Subcutaneous abdominal adipose tissue (tissue), 5 donors: ENCODE data around the gene KIAA1958.

Experiments used
- H3K27ac ChIP-seq: one replicate; pipeline ENCODE4 v1.7.0; 2013; ENCODE audit warnings: low read depth, mild to moderate bottlenecking, inconsistent platforms, low read length, moderate library complexity
- H3K27me3 ChIP-seq, 5 donors: one replicate each; pipeline ENCODE4 v1.7.0; 2013; ENCODE audit warnings: low read length in 5 of 5, inconsistent platforms in 1 of 5; ENCODE audit not compliant: control insufficient read depth in 5 of 5, insufficient read depth in 4 of 5
- H3K36me3 ChIP-seq, 5 donors: one replicate each; pipeline ENCODE4 v1.7.0; 2013; ENCODE audit warnings: low read length in 5 of 5; ENCODE audit not compliant: control insufficient read depth in 5 of 5, insufficient read depth in 5 of 5
- H3K4me1 ChIP-seq, 5 donors: one replicate each; pipeline ENCODE4 v1.7.0; 2013; ENCODE audit warnings: low read length in 5 of 5, mild to moderate bottlenecking in 3 of 5, moderate library complexity in 1 of 5; ENCODE audit not compliant: control insufficient read depth in 5 of 5, insufficient read depth in 5 of 5
- H3K4me3 ChIP-seq, 5 donors: one replicate each; pipeline ENCODE4 v1.7.0; 2013; ENCODE audit warnings: low read length in 5 of 5, low read depth in 1 of 5
- H3K9ac ChIP-seq, 5 donors: one replicate each; pipeline ENCODE4 v1.7.0; 2013; ENCODE audit warnings: low read length in 5 of 5, mild to moderate bottlenecking in 4 of 5, moderate library complexity in 3 of 5
- H3K9me3 ChIP-seq, 5 donors: one replicate each; pipeline ENCODE4 v1.7.0; 2013; ENCODE audit warnings: low read length in 5 of 5; ENCODE audit not compliant: control insufficient read depth in 5 of 5
- donor health status: healthy.
- donor health status: healthy.
- donor health status: healthy.
- donor health status: healthy.
- donor health status: healthy.

The KIAA1958 gene, protein sequence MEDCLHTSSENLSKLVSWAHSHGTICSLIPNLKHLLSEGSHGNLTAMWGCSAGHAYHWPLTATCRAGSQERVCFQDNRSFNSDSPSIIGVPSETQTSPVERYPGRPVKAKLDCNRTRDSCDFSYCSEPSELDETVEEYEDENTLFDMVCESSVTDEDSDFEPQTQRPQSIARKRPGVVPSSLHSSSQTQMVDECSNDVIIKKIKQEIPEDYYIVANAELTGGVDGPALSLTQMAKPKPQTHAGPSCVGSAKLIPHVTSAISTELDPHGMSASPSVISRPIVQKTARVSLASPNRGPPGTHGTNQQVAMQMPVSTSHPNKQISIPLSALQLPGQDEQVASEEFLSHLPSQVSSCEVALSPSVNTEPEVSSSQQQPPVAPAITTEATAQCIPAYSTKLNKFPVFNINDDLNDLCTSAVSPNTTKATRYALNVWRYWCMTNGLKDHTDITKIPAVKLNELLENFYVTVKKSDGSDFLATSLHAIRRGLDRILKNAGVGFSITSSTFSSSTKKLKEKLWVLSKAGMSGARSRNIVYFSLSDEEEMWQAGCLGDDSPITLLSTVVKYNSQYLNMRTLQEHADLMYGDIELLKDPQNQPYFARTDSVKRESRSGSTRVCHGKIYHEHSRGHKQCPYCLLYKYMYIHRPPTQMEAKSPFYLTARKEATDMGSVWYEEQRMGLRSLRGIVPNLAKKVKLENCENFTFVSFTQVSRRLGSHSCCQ

DNA sequence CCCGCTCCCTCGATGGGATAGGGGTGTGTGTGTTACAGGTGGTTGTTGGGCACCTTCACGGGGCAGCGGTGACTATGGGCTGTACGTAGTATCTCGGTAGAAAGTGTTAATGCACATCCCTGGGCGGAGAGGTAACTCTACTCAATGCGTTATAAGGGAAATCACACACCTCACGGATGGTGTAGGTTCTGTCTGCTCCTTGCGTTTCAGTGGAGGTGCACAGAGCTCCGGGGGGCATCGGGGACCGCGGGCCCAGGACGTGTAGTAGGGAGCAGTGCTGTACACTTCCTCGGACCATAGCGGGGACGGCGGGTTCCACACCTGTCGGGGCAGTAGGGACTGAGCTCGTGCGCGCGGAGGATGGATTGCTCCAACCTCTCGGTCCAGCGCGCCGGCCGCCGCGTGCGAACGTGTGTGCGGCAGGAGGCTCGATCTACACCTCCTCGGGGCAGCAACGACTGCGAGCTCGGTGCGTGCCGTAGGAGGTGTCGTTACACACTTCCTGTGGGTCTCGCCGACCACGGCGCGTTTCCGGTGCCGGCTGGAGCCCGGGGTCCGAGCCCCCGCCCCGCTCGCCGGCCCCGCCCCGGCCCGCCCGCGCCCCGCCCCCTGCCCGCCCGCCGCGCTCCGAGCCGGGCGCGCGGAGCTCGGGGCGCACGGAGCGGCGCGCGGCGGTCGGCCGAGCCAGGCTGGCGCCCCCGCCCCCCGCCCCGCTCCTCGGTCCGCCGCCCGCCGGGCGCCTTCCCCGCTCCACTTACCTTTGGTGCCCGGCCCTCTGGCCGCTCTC, at the start of gene KIAA1958:
TSS of gene KIAA1958 (plus strand) at position 607 of the 787 bp plus-strand sequence. CDS start 87,254 bp downstream, outside the sequence.
- Histone ChIP-seq H3K27me3 (no peaks in the 10 kb centered on the region), H3K4me3 (peak within 1 kb of the TSS; percentile 73 to 93 (median 81)), H3K27ac (no peak within 1 kb of the TSS), H3K9me3 (no peaks in the 10 kb centered on the region), H3K36me3 (no peaks in the 10 kb centered on the region), H3K4me1 (peaks cover 0 to 17% (median 15%) of the 10 kb centered on the region in 5 donors), H3K9ac (peak within 1 kb of the TSS in 4 of 5 donors; percentile 62 to 75 (median 66))

DNA sequence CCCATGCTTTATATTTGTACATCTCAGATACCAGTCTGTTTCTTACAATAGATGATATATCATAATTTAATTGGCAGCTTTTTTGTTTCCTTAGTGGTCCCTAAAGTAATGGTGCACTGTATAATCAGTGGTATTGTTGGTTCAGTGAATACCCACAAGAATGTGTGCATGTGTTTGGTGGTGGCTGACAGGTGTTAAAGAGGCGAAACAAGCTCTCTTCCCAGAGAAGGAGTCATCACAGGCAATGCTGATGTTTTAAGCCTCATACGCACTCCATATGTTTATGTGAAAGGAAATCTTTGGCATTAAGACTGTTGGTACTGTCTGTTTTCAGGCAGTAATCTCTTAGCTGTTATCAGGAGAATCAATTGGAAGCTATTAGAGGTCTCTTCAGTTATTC, 49.2 kb upstream of the KIAA1958 start:
- Histone ChIP-seq H3K9ac (no peak overlapping the region), H3K9me3 (no peaks in the 10 kb centered on the region), H3K27ac (no peak overlapping the region), H3K4me1 (peaks cover 0 to 15% (median 12%) of the 10 kb centered on the region in 5 donors), H3K36me3 (peaks cover 12 to 50% (median 20%) of the 10 kb centered on the region in 5 donors), H3K27me3 (no peaks in the 10 kb centered on the region), H3K4me3 (no peak overlapping the region)

DNA sequence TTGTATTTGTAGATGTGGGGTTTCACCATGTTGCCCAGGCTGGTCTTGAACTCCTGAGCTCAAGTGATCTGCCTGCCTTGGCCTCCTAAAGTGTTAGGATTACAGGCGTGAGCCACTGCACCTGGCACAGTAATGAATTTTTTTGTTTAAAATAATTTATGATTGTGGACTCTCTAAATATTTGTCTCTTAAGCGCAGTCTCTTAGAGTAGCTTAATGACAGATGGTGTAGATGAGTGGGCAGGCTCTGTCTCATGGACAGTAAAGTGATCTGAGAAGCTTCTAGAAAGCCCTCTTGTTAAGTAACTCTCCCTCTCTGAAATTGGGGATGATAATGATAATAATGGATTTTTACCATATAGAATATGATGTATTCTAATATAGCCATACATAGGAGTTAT, 47.5 kb upstream of the KIAA1958 start:
- H3K36me3 ChIP-seq: peaks cover 12 to 50% (median 22%) of the 10 kb centered on the region in 5 donors
- no peaks in the 10 kb centered on the region for H3K9me3 ChIP-seq
- no peak overlapping the region for H3K4me3 ChIP-seq
- H3K27me3 ChIP-seq: no peaks in the 10 kb centered on the region
- no peak overlapping the region for H3K27ac ChIP-seq
- no peak overlapping the region for H3K9ac ChIP-seq
- H3K4me1 ChIP-seq: peaks cover 0 to 1% (median 0%) of the 10 kb centered on the region in 5 donors

DNA sequence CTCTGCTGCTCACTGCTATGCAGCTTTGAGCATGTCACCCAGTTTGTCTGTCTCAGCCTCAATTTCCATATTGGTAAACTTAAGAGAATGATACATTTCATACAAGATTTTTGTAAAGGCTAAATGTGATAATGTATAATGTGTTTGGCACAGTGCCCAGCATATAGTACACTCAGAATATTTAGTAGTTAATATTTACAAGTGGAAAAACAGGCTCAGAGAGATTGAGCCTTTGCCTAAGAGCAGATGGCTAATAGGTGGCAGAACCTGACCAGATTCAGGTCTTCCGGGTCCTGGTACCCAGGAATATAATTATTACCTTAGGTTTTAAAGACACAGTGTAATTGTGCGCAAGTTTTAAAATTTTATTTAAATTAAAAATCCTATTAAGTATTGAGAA, 46.8 kb upstream of the KIAA1958 start:
- Histone ChIP-seq H3K27me3 (no peaks in the 10 kb centered on the region), H3K9ac (no peak overlapping the region), H3K9me3 (no peaks in the 10 kb centered on the region), H3K4me3 (no peak overlapping the region), H3K4me1 (no peaks in the 10 kb centered on the region), H3K36me3 (peaks cover 11 to 55% (median 22%) of the 10 kb centered on the region in 5 donors), H3K27ac (no peak overlapping the region)

DNA sequence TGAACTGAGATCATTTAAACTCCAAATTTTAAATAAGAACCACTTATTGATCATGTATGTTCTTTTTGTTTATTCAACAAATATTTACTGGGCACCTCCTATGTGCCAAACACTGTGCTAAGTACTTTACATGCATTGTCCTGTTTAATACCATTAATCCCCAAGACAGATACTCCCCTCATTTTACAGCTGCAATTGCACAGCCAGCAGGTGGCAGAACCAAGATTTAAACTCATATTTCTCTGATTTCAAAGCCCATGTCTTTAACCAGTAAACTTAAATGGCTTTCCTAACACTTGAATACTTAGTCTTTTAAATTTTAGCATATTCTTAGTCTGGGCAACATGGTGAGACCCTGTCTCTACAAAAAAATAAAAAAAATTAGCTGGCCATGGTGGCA, 43.4 kb upstream of the KIAA1958 start:
- no peaks in the 10 kb centered on the region for H3K27me3 ChIP-seq
- peaks cover 23 to 55% (median 29%) of the 10 kb centered on the region in 5 donors for H3K36me3 ChIP-seq

DNA sequence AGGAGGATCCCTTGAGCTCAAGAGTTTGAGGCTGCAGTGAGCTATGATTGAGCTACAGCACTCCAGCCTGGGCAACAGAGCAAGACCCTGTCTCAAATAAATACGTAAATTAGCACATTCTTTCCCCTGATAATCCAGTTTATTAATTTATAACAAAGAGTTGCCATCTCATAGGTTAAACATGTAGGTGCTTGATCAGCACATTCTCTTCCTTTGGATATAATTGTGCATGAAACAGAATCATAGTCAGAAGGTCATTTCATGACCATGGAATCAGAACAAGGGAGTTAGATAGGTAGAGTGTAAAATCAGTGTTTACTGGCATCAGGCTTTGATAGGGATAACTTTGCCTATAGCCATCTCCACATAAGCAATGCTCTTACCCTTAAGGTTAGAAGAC, 43.0 kb upstream of the KIAA1958 start:
- H3K36me3 ChIP-seq: peaks cover 23 to 52% (median 29%) of the 10 kb centered on the region in 5 donors
- no peaks in the 10 kb centered on the region for H3K4me1 ChIP-seq
- H3K9ac ChIP-seq: no peak overlapping the region
- no peak overlapping the region for H3K27ac ChIP-seq
- no peaks in the 10 kb centered on the region for H3K9me3 ChIP-seq
- no peak overlapping the region for H3K4me3 ChIP-seq
- H3K27me3 ChIP-seq: no peaks in the 10 kb centered on the region

More for the DNA sequence above, 43.4 kb upstream of the KIAA1958 start:
- H3K4me3 ChIP-seq: no peak overlapping the region
- H3K9me3 ChIP-seq: no peaks in the 10 kb centered on the region
- no peaks in the 10 kb centered on the region for H3K4me1 ChIP-seq
- no peak overlapping the region for H3K27ac ChIP-seq
- H3K9ac ChIP-seq: no peak overlapping the region

DNA sequence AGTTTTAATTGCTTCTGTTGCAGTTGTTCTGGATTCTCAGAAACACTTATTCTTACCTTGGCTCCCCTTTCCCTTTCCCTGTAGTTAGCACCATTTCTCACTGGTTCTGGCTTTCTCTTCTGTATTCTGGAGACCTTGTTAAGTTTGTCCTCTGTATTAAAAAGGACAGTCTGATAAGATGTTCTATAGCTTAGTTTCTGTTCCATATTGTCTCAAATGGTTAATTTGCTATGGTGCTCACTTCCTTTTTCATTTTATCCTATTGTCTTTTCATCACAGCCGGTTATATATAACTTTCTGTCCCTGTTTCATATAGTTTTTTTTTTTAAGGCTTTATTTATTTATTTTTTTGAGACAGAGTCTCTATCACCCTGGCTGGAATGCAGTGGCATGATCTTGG, 41.4 kb upstream of the KIAA1958 start:
- H3K36me3 ChIP-seq: peaks cover 19 to 41% (median 25%) of the 10 kb centered on the region in 5 donors
- H3K27ac ChIP-seq: no peak overlapping the region
- H3K4me3 ChIP-seq: no peak overlapping the region
- H3K9ac ChIP-seq: no peak overlapping the region
- no peaks in the 10 kb centered on the region for H3K4me1 ChIP-seq
- no peaks in the 10 kb centered on the region for H3K9me3 ChIP-seq
- H3K27me3 ChIP-seq: no peaks in the 10 kb centered on the region

DNA sequence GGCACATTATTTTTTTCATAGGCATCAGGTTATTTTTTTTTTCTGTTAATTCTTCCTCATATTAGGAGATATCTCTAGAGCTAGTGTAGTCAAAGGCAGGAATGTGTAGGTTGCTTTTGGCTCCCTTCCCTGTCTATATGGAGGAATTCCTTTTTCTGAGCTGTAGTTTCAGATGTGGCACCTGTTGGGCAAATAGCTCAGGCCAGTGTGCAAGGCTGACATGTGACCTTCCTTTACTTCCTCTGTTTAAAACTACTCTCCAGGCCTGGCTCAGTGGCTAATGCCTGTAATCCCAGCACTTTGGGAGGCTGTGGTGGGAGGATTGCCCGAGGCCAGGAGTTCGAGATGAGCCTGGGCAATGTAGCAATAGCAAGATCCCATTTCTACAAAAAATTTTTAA, 40.5 kb upstream of the KIAA1958 start:
- Histone ChIP-seq H3K36me3 (peaks cover 16 to 36% (median 21%) of the 10 kb centered on the region in 5 donors), H3K4me1 (no peaks in the 10 kb centered on the region), H3K9me3 (no peaks in the 10 kb centered on the region), H3K27me3 (no peaks in the 10 kb centered on the region), H3K9ac (no peak overlapping the region), H3K27ac (no peak overlapping the region), H3K4me3 (no peak overlapping the region)

DNA sequence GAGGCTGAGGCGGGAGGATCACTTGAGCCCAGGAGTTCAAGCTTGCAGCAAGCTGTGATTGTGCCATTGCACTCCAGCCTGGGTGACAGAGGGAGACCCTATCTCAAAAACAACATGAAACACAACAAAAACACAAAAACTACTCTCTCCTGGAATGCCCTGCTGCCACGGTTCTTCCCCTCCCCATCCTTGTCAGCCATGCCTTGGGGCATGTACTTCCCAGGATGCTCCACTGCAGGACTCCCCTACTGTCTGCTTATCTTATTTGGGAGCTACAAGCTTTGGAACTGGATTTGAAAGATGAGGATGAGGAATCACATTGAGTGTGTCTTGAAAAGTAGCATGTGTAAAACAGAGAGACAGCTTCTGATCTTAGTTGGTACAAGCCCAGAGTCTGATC, 40.1 kb upstream of the KIAA1958 start:
- Histone ChIP-seq H3K4me1 (no peaks in the 10 kb centered on the region), H3K9ac (no peak overlapping the region), H3K27me3 (no peaks in the 10 kb centered on the region), H3K4me3 (no peak overlapping the region), H3K9me3 (no peaks in the 10 kb centered on the region), H3K27ac (no peak overlapping the region), H3K36me3 (peaks cover 14 to 33% (median 22%) of the 10 kb centered on the region in 5 donors)
